C4-2B (cell line): ENCODE measurements around the gene ELMO1.

Source experiments
- ZFX ChIP-seq: fragments of 450-650 bp; IDR thresholded peaks from 2 replicates; pipeline ENCODE4 v1.6.1; 2017
- TF ChIP-seq, protein P1 (sequence below): fragments of 450-650 bp; conservative IDR thresholded peaks from 2 replicates; pipeline ENCODE4 v1.5.1; 2017; ENCODE audit warnings: mild to moderate bottlenecking

DNA sequence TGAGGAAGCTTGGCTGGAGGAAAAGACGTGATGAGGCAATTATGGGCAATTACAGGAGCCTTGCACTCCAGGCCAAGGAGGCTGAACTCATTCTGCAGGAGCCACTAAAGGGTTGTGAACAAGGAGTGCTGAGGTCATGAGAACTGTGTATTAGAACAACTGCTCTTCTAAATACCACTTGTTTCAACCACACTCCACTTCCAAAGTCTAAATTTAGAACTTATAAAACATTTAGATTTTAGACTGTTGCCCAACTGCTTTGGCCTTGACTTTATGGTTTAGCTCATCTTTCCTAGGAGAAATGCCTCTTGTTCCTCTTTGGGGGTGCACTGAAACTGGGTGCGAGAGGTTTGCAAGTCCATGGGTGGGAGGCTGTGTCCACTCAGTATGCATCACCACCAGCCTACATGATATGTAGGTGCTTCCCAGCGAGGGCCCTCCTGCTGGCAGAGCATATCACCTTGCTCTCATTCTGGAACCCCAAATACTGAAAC lies 524.7 kb downstream of the ELMO1 start:
- TF ChIP-seq, protein P1, sequence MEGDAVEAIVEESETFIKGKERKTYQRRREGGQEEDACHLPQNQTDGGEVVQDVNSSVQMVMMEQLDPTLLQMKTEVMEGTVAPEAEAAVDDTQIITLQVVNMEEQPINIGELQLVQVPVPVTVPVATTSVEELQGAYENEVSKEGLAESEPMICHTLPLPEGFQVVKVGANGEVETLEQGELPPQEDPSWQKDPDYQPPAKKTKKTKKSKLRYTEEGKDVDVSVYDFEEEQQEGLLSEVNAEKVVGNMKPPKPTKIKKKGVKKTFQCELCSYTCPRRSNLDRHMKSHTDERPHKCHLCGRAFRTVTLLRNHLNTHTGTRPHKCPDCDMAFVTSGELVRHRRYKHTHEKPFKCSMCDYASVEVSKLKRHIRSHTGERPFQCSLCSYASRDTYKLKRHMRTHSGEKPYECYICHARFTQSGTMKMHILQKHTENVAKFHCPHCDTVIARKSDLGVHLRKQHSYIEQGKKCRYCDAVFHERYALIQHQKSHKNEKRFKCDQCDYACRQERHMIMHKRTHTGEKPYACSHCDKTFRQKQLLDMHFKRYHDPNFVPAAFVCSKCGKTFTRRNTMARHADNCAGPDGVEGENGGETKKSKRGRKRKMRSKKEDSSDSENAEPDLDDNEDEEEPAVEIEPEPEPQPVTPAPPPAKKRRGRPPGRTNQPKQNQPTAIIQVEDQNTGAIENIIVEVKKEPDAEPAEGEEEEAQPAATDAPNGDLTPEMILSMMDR, result no peak
- no peak for TF ChIP-seq ZFX
